WTC11 (cell line): Measurements from ENCODE around the gene PPP6R3. TPM values are rescaled to one million over a fixed set of nuclear protein-coding genes. Genes with fewer than 3 reads are reported as not detected.

Experiments
- ATAC-seq: fragments of 200-7000 bp; cut with Tn5 transposase; 2 replicates; pipeline ENCODE4 v1.10.0; 2021; ENCODE audit warnings: mild to moderate bottlenecking, moderate library complexity
- CTCF ChIA-PET: fragments of 300-600 bp; sonication (Branson Sonifier 250); formaldehyde crosslinking; loops from one replicate; lab custom pipeline; 2021; ENCODE audit warnings: antibody characterized with exemption; lab: Charles Lee
- POLR2A ChIA-PET: fragments of 350-600 bp; sonication (Branson Sonifier 250); formaldehyde crosslinking; loops from one replicate; lab custom pipeline; 2021; ENCODE audit warnings: antibody characterized with exemption; lab: Charles Lee
- DNase-seq: peaks from one replicate; pipeline ENCODE4 v3.0.0; 2021; ENCODE audit warnings: low spot score
- H3K27ac Mint-ChIP-seq: 2 replicates; pipeline ENCODE4 v1.8.0; 2021; ENCODE audit warnings: mixed read lengths
- H3K27me3 Mint-ChIP-seq: 2 replicates; pipeline ENCODE4 v1.8.0; 2021; ENCODE audit warnings: low read depth, mild to moderate bottlenecking, moderate library complexity, mixed read lengths
- H3K36me3 Mint-ChIP-seq: 2 replicates; pipeline ENCODE4 v1.8.0; 2021; ENCODE audit warnings: mixed read lengths
- H3K4me1 Mint-ChIP-seq: 2 replicates; pipeline ENCODE4 v1.8.0; 2022; ENCODE audit warnings: mixed read lengths
- H3K4me3 Mint-ChIP-seq: 2 replicates; pipeline ENCODE4 v1.8.0; 2021; ENCODE audit warnings: mild to moderate bottlenecking, moderate library complexity, mixed read lengths
- H3K9me3 Mint-ChIP-seq: 2 replicates; pipeline ENCODE4 v1.8.0; 2021; ENCODE audit warnings: mixed read lengths
- AFF4 ChIP-seq: sonication (generic); formaldehyde crosslinking; IDR thresholded peaks from 2 replicates; pipeline ENCODE4 v1.8.1; 2023; ENCODE audit warnings: mild to moderate bottlenecking, missing genetic modification reagents, borderline replicate concordance
- ESRRA ChIP-seq: sonication (generic); formaldehyde crosslinking; IDR thresholded peaks from 2 replicates; pipeline ENCODE4 v1.8.1; 2022; ENCODE audit warnings: mild to moderate bottlenecking, missing genetic modification reagents, borderline replicate concordance
- ETV6 ChIP-seq: sonication (generic); formaldehyde crosslinking; IDR thresholded peaks from 2 replicates; pipeline ENCODE4 v1.8.1; 2022; ENCODE audit warnings: mild to moderate bottlenecking, missing genetic modification reagents
- KAT7 ChIP-seq: sonication (generic); formaldehyde crosslinking; IDR thresholded peaks from 2 replicates; pipeline ENCODE4 v1.8.1; 2023; ENCODE audit warnings: missing genetic modification reagents, mild to moderate bottlenecking, borderline replicate concordance
- MYBL2 ChIP-seq: sonication (generic); formaldehyde crosslinking; IDR thresholded peaks from 2 replicates; pipeline ENCODE4 v1.8.1; 2023; ENCODE audit warnings: mild to moderate bottlenecking, moderate library complexity, missing genetic modification reagents
- SMAD4 ChIP-seq: sonication (generic); formaldehyde crosslinking; IDR thresholded peaks from 2 replicates; pipeline ENCODE4 v1.8.0; 2022; ENCODE audit warnings: mild to moderate bottlenecking, missing genetic modification reagents
- SOX15 ChIP-seq: fragments of 250-450 bp; sonication (Bioruptor Pico); IDR thresholded peaks from 2 replicates; pipeline ENCODE4 v1.9.0; 2021; ENCODE audit warnings: mild to moderate bottlenecking
- ZBTB21 ChIP-seq: sonication (generic); formaldehyde crosslinking; IDR thresholded peaks from 2 replicates; pipeline ENCODE4 v1.8.1; 2023; ENCODE audit warnings: mild to moderate bottlenecking, missing genetic modification reagents, borderline replicate concordance
- ZNF121 ChIP-seq: sonication (generic); formaldehyde crosslinking; IDR thresholded peaks from 2 replicates; pipeline ENCODE4 v1.8.0; 2023; ENCODE audit warnings: missing genetic modification reagents
- ZNF281 ChIP-seq: sonication (generic); formaldehyde crosslinking; IDR thresholded peaks from 2 replicates; pipeline ENCODE4 v1.8.0; 2023; ENCODE audit warnings: mild to moderate bottlenecking, missing genetic modification reagents
- ZNF416 ChIP-seq: fragments of 250-450 bp; sonication (Bioruptor Pico); IDR thresholded peaks from 2 replicates; pipeline ENCODE4 v1.9.0; 2021; ENCODE audit warnings: mild to moderate bottlenecking, inconsistent platforms
- ZNF512 ChIP-seq: sonication (generic); formaldehyde crosslinking; IDR thresholded peaks from 2 replicates; pipeline ENCODE4 v1.8.1; 2022; ENCODE audit warnings: missing genetic modification reagents, borderline replicate concordance
- ZNF532 ChIP-seq: fragments of 250-450 bp; sonication (Bioruptor Pico); IDR thresholded peaks from 2 replicates; pipeline ENCODE4 v1.9.0; 2021; ENCODE audit warnings: mild to moderate bottlenecking, borderline replicate concordance
- total RNA-seq: library from RNA; stranded (reverse); gene quantifications from 3 replicates; pipeline ENCODE4 v1.2.3, GENCODE V29; 2021
- TF ChIP-seq, protein P1 (sequence below): sonication (generic); formaldehyde crosslinking; IDR thresholded peaks from 2 replicates; pipeline ENCODE4 v1.8.1; 2023; ENCODE audit warnings: mild to moderate bottlenecking, missing genetic modification reagents
- TF ChIP-seq, protein P2 (sequence below): sonication (generic); formaldehyde crosslinking; IDR thresholded peaks from 2 replicates; pipeline ENCODE4 v1.8.0; 2022; ENCODE audit warnings: missing genetic modification reagents
- TF ChIP-seq, protein P3 (sequence below): sonication (generic); formaldehyde crosslinking; IDR thresholded peaks from 2 replicates; pipeline ENCODE4 v1.8.1; 2023; ENCODE audit warnings: mild to moderate bottlenecking, missing genetic modification reagents, moderate library complexity

Gene PPP6R3
- total RNA-seq, 1 experiment from 2014 or later = 138 TPM

DNA sequence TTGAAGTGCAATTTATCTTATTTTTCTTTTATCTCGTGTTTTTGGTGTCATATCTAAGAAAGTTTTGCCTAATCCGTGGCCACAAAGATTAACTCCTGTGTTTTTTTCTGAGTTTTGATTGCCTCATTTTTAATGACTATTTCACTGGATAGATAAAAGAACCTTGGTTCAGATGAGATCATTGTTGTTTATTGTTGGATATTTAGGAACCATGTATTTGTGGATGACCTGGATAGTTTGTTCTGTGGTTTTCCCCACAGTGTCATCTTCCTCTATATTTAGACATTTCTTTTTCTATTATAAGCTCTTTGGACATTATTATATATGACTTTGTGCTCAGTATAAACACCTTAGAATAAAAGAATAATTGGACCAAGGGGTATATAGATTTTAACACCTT, 37.2 kb downstream of the PPP6R3 start:
- Mint-ChIP-seq H3K4me1 (peaks cover 41% of the 10 kb centered on the region), H3K9me3 (peaks cover 11% of the 10 kb centered on the region), H3K27ac (no peak overlapping the region), H3K4me3 (no peak overlapping the region), H3K36me3 (no peaks in the 10 kb centered on the region), H3K27me3 (no peaks in the 10 kb centered on the region)
- ATAC-seq = no peak
- no peak for DNase-seq
- POLR2A ChIA-PET = interaction anchor here (0.6 kb wide), 1 partner anchor 12 kb away, joined by 4 read pairs; no protein-coding TSS in a partner anchor
- CTCF ChIA-PET = no interaction called here
- TF ChIP-seq ZNF281 (CRISPR knock-in tag) (no peak), ESRRA (CRISPR knock-in tag) (no peak), ZNF121 (CRISPR knock-in tag) (no peak), MYBL2 (CRISPR knock-in tag) (no peak), ZNF532 (CRISPR knock-in tag) (no peak), AFF4 (CRISPR knock-in tag) (no peak), ZNF416 (CRISPR knock-in tag) (no peak), ETV6 (CRISPR knock-in tag) (no peak), ZNF512 (no peak), SMAD4 (no peak), SOX15 (CRISPR knock-in tag) (no peak), KAT7 (CRISPR knock-in tag) (no peak), ZBTB21 (CRISPR knock-in tag) (no peak)
- TF ChIP-seq, protein P1, sequence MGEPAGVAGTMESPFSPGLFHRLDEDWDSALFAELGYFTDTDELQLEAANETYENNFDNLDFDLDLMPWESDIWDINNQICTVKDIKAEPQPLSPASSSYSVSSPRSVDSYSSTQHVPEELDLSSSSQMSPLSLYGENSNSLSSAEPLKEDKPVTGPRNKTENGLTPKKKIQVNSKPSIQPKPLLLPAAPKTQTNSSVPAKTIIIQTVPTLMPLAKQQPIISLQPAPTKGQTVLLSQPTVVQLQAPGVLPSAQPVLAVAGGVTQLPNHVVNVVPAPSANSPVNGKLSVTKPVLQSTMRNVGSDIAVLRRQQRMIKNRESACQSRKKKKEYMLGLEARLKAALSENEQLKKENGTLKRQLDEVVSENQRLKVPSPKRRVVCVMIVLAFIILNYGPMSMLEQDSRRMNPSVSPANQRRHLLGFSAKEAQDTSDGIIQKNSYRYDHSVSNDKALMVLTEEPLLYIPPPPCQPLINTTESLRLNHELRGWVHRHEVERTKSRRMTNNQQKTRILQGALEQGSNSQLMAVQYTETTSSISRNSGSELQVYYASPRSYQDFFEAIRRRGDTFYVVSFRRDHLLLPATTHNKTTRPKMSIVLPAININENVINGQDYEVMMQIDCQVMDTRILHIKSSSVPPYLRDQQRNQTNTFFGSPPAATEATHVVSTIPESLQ (CRISPR knock-in tag) = no peak
- TF ChIP-seq, protein P2, sequence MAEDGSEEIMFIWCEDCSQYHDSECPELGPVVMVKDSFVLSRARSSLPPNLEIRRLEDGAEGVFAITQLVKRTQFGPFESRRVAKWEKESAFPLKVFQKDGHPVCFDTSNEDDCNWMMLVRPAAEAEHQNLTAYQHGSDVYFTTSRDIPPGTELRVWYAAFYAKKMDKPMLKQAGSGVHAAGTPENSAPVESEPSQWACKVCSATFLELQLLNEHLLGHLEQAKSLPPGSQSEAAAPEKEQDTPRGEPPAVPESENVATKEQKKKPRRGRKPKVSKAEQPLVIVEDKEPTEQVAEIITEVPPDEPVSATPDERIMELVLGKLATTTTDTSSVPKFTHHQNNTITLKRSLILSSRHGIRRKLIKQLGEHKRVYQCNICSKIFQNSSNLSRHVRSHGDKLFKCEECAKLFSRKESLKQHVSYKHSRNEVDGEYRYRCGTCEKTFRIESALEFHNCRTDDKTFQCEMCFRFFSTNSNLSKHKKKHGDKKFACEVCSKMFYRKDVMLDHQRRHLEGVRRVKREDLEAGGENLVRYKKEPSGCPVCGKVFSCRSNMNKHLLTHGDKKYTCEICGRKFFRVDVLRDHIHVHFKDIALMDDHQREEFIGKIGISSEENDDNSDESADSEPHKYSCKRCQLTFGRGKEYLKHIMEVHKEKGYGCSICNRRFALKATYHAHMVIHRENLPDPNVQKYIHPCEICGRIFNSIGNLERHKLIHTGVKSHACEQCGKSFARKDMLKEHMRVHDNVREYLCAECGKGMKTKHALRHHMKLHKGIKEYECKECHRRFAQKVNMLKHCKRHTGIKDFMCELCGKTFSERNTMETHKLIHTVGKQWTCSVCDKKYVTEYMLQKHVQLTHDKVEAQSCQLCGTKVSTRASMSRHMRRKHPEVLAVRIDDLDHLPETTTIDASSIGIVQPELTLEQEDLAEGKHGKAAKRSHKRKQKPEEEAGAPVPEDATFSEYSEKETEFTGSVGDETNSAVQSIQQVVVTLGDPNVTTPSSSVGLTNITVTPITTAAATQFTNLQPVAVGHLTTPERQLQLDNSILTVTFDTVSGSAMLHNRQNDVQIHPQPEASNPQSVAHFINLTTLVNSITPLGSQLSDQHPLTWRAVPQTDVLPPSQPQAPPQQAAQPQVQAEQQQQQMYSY = no peak
- TF ChIP-seq, protein P3, sequence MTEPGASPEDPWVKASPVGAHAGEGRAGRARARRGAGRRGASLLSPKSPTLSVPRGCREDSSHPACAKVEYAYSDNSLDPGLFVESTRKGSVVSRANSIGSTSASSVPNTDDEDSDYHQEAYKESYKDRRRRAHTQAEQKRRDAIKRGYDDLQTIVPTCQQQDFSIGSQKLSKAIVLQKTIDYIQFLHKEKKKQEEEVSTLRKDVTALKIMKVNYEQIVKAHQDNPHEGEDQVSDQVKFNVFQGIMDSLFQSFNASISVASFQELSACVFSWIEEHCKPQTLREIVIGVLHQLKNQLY (CRISPR knock-in tag) = no peak
